Breast epithelium (tissue), 3 donors: ENCODE results near the gene PSMD8.

Experiments used
- POLR2A ChIP-seq: fragments of 450-650 bp; IDR thresholded peaks from one replicate; pipeline ENCODE4 v1.6.1; 2016; ENCODE audit warnings: antibody characterized with exemption, mild to moderate bottlenecking, moderate library complexity
- POLR2AphosphoS5 ChIP-seq, 3 donors: sonication (generic); formaldehyde crosslinking; IDR thresholded peaks; one replicate each; pipeline ENCODE4 v1.6.1; 2017; ENCODE audit warnings: antibody characterized with exemption in 3 of 3

DNA sequence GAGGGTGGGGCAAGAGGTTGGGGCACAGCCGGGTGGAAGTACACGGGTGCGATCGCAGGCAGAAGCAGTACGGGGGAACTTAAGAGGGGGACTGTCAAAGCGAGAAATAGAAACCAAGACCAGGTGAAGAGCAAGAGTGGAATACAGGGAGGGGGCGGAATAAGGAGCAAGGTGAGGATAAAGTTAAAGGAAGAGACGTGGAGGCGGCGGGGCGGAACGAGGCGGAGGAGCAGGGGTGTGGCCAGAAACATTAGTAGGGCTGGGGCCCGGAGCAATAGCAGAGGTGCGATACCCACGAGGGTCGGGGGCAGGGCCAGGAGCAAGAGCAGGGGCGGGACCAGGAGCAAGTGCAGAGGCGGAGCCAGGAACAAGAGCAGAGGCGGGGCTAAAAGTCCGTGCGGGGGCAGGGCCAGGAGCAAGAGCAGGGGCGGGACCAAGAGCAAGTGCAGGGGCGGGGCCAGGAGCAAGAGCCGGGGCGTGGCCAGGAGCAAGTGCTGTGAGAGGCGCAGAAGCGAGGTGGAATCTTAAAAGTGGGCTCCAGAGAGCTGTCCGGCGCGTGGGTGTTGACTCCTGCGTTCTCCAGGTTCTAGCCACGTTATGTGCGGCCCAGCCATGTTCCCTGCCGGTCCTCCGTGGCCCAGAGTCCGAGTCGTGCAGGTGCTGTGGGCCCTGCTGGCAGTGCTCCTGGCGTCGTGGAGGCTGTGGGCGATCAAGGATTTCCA, 37.6 kb upstream of the PSMD8 start:
- no peak for TF ChIP-seq POLR2AphosphoS5 (IDR thresholded peaks at IDR 0.05)
- no peak for TF ChIP-seq POLR2A
